Gastrocnemius medialis (tissue), 4 donors: ENCODE data around the gene NKD2.

Experiments
- CTCF ChIP-seq, 5 experiments: fragments of 450-650 bp in 3 of 5; fragments of 200-600 bp in 2 of 5; sonication (generic) in 2 of 5; IDR thresholded peaks in 4 of 5; conservative IDR thresholded peaks in 1 of 5; 1 replicate in 4 of 5; 2 replicates in 1 of 5; pipeline ENCODE4 v1.5.1; 2016 to 2019; ENCODE audit warnings: antibody characterized with exemption in 5 of 5, mild to moderate bottlenecking in 3 of 5, moderate library complexity in 3 of 5
- POLR2A ChIP-seq, 2 donors: fragments of 450-650 bp; IDR thresholded peaks; one replicate each; pipeline ENCODE4 v1.6.1; 2017; ENCODE audit warnings: antibody characterized with exemption in 2 of 2, mild to moderate bottlenecking in 2 of 2, moderate library complexity in 2 of 2

- TF ChIP-seq CTCF (IDR thresholded peaks at IDR 0.05 in 4 of 5, conservative IDR thresholded peaks at IDR 0.05 in 1 of 5) (no peak), POLR2A (IDR thresholded peaks at IDR 0.05) (no peak)
Measured at GRCh38 chr5:960551-960950, 48.1 kb upstream of the NKD2 start.
